SK-N-SH (cell line): ENCODE results near the gene CYP27B1. TPM values are rescaled to one million over a fixed set of nuclear protein-coding genes. Genes with fewer than 3 reads are reported as not detected.
A peak's percentile ranks its signal among the peaks of the same experiment; 100 is the strongest.

ENCODE experiments used
- CHD2 ChIP-seq: fragments of 150-350 bp; IDR thresholded peaks from 2 replicates; pipeline ENCODE4 v1.6.1; 2018; ENCODE audit warnings: low read length; ENCODE audit not compliant: partially characterized antibody
- ELF1 ChIP-seq: IDR thresholded peaks from 2 replicates; pipeline ENCODE4 v1.4.0; 2012
- GATA2 ChIP-seq: sonication (generic); formaldehyde crosslinking; IDR thresholded peaks from 2 replicates; pipeline ENCODE4 v1.5.0; 2020; ENCODE audit warnings: mild to moderate bottlenecking, missing genetic modification reagents
- JUND ChIP-seq: IDR thresholded peaks from 2 replicates; pipeline ENCODE4 v1.4.0; 2012
- NRF1 ChIP-seq: IDR thresholded peaks from 2 replicates; pipeline ENCODE4 v1.6.1; 2012; ENCODE audit warnings: low read depth, mild to moderate bottlenecking, low read length
- RAD21 ChIP-seq: IDR thresholded peaks from 2 replicates; pipeline ENCODE4 v1.6.1; 2012; ENCODE audit warnings: mild to moderate bottlenecking, low read length
- RCOR1 ChIP-seq: fragments of 150-350 bp; IDR thresholded peaks from 2 replicates; pipeline ENCODE4 v1.6.1; 2017; ENCODE audit warnings: antibody characterized with exemption, low read length
- RFX5 ChIP-seq: IDR thresholded peaks from 2 replicates; pipeline ENCODE4 v1.6.1; 2012; ENCODE audit warnings: mild to moderate bottlenecking, improper control_type of control experiment, low read length
- RXRA ChIP-seq: IDR thresholded peaks from 2 replicates; pipeline ENCODE4 v1.4.0; 2012; ENCODE audit warnings: low read depth, mild to moderate bottlenecking, borderline replicate concordance
- TAF1 ChIP-seq: IDR thresholded peaks from 2 replicates; pipeline ENCODE4 v1.6.1; 2012; ENCODE audit warnings: low read depth, mild to moderate bottlenecking, low read length, moderate library complexity, borderline replicate concordance
- polyA plus RNA-seq, 3 experiments: library from polyadenylated mRNA; depleted of rRNA; stranded (reverse); fragments of >200 nt; gene quantifications; 2 replicates each; pipeline ENCODE4 v1.2.3, GENCODE V29; 2012
- TF ChIP-seq, protein P1 (sequence below): IDR thresholded peaks from 2 replicates; pipeline ENCODE4 v1.6.1; 2012; ENCODE audit warnings: mild to moderate bottlenecking, low read depth, low read length, moderate library complexity
- TF ChIP-seq, protein P2 (sequence below): IDR thresholded peaks from 2 replicates; pipeline ENCODE4; 2012
- TF ChIP-seq, protein P3 (sequence below): fragments of 150-350 bp; IDR thresholded peaks from 2 replicates; pipeline ENCODE4 v1.6.1; 2016; ENCODE audit warnings: mild to moderate bottlenecking, low read depth, low read length

CYP27B1 gene
- polyA plus RNA-seq, 1 of the 3 experiments (the other 2 are of a cell fraction): 1.7 TPM

DNA sequence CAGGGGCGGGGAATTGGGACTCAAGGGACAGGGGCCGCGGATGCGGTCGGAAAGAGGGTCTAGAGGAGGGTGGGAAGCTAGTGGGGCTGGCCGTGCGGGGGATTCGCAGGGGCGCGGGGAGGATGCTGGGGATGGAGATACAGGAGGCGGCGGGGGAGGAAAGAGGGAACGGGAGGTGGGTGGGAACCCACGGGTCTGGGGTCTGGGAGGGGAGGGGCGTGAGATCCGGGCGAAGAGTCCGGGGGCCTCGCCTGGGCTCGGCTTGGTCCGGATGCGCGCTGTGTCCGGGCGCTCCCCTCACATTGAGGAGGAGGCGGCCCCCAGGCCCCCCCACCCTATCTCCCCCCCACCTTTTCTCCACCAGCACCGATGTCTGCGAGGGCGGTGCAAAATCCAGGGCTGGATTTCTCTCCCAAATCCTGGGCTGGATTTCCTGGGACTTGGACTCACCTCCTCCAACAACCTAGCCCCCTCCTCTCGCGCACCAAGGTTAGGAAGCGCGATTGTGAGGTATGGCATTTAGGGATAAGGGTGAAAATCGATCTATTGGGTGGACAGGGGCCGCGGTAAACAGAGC is 28.1 kb downstream of the CYP27B1 start, which contains the start of gene AGAP2 (continued):
- TF ChIP-seq, protein P1, sequence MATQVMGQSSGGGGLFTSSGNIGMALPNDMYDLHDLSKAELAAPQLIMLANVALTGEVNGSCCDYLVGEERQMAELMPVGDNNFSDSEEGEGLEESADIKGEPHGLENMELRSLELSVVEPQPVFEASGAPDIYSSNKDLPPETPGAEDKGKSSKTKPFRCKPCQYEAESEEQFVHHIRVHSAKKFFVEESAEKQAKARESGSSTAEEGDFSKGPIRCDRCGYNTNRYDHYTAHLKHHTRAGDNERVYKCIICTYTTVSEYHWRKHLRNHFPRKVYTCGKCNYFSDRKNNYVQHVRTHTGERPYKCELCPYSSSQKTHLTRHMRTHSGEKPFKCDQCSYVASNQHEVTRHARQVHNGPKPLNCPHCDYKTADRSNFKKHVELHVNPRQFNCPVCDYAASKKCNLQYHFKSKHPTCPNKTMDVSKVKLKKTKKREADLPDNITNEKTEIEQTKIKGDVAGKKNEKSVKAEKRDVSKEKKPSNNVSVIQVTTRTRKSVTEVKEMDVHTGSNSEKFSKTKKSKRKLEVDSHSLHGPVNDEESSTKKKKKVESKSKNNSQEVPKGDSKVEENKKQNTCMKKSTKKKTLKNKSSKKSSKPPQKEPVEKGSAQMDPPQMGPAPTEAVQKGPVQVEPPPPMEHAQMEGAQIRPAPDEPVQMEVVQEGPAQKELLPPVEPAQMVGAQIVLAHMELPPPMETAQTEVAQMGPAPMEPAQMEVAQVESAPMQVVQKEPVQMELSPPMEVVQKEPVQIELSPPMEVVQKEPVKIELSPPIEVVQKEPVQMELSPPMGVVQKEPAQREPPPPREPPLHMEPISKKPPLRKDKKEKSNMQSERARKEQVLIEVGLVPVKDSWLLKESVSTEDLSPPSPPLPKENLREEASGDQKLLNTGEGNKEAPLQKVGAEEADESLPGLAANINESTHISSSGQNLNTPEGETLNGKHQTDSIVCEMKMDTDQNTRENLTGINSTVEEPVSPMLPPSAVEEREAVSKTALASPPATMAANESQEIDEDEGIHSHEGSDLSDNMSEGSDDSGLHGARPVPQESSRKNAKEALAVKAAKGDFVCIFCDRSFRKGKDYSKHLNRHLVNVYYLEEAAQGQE: no peak
- TF ChIP-seq ELF1 (no peak), RAD21 (no peak), NRF1 (no peak), GATA2 (CRISPR knock-in tag) (no peak), JUND (peak; percentile 91), RFX5 (peak; percentile 81), CHD2 (no peak), RCOR1 (peak; percentile 61; the same call in 1 of the 2 replicates), TAF1 (peak; percentile 16; the same call in 1 of the 2 replicates), RXRA (no peak)
- TF ChIP-seq, protein P2, sequence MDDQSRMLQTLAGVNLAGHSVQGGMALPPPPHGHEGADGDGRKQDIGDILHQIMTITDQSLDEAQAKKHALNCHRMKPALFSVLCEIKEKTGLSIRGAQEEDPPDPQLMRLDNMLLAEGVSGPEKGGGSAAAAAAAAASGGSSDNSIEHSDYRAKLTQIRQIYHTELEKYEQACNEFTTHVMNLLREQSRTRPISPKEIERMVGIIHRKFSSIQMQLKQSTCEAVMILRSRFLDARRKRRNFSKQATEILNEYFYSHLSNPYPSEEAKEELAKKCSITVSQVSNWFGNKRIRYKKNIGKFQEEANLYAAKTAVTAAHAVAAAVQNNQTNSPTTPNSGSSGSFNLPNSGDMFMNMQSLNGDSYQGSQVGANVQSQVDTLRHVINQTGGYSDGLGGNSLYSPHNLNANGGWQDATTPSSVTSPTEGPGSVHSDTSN: no peak
- TF ChIP-seq, protein P3, sequence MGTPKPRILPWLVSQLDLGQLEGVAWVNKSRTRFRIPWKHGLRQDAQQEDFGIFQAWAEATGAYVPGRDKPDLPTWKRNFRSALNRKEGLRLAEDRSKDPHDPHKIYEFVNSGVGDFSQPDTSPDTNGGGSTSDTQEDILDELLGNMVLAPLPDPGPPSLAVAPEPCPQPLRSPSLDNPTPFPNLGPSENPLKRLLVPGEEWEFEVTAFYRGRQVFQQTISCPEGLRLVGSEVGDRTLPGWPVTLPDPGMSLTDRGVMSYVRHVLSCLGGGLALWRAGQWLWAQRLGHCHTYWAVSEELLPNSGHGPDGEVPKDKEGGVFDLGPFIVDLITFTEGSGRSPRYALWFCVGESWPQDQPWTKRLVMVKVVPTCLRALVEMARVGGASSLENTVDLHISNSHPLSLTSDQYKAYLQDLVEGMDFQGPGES: no peak
- TF ChIP-seq, all 33 proteins: peak for 5
